Stimulated activated CD8-positive, alpha-beta memory T cell treated with anti-CD3 and anti-CD28 coated beads, Interleukin-12 subunit alpha, Interleukin-12 subunit beta, amount 100 ng/mL, for 24 hours (primary cell): Measurements from ENCODE around the gene TULP4.
"Not testable (repeated sequence)": the region's sequence is repeated elsewhere in the genome, so short reads cannot be mapped to it uniquely, and the experiment has no call there.

Experiments used
- DNase-seq: peaks from one replicate; pipeline ENCODE4 v3.0.0-alpha.2; 2020; ENCODE audit errors: extremely low read depth

Gene TULP4

GRCh38 chr6:158468666-158469065 is 156.4 kb downstream of the TULP4 start:
- no peak for DNase-seq

GRCh38 chr6:158470023-158470422 is 157.8 kb downstream of the TULP4 start:
- not testable (repeated sequence) for DNase-seq

DNA sequence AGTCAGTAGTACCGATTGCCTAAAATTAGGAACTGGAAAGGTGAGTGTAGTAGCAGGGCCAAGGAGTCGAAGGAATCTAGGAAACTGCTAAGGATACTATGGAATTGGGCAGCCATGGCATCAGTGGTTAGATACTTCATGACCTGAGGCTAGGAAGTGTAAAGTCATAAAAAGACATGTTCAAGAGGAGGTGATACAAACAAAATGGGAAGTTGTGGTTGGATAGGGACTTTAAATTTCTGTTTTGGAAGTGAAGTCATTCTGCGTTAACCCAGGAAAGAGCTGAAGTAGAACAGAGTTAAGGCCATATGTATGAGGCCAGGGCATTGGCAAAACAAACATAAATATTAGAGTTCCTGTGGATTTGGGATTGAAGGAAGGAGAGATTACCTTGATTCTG is 159.1 kb downstream of the TULP4 start:
- no peak for DNase-seq

GRCh38 chr6:158472447-158472846 is 160.2 kb downstream of the TULP4 start:
- no peak for DNase-seq

GRCh38 chr6:158474961-158475343 is 162.7 kb downstream of the TULP4 start:
- DNase-seq: no peak

GRCh38 chr6:158475344-158476302 is 163.4 kb downstream of the TULP4 start:
- no peak for DNase-seq

GRCh38 chr6:158476389-158476788 is 164.1 kb downstream of the TULP4 start:
- DNase-seq: no peak

DNA sequence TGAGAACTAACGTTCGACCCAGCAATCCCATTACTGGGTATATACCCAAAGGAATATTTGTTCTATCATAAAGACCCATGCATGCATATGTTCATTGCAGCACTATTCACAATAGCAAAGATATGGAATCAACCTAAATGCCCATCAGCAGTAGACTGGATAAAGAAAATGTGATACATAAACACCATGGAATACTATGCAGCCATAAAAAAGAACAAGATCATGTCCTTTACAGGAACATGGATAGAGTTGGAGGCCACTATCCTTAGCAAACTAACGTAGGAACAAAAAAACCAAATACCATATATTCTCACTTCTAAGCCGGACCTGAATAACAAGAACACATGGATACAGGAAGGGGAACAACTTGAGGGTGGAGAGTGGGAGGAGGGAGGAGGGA is 165.5 kb downstream of the TULP4 start:
- not testable (repeated sequence) for DNase-seq

DNA sequence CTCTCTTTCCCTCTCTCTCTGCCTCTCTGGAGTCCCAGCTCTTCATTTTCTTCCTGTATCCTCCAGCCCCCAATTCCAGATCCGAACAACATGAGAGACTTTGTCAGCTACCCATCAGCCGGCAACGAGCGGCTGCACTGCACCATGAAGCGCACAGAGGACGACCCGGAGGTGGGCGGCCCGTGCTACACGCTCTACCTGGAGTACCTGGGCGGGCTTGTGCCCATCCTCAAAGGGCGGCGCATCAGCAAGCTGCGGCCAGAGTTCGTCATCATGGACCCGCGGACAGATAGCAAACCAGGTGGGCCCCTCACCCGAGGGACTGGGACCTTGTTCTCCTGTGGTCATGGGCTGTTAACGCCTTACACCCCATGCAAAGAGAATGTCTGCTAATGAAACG is 168.7 kb downstream of the TULP4 start:
- no peak for DNase-seq

DNA sequence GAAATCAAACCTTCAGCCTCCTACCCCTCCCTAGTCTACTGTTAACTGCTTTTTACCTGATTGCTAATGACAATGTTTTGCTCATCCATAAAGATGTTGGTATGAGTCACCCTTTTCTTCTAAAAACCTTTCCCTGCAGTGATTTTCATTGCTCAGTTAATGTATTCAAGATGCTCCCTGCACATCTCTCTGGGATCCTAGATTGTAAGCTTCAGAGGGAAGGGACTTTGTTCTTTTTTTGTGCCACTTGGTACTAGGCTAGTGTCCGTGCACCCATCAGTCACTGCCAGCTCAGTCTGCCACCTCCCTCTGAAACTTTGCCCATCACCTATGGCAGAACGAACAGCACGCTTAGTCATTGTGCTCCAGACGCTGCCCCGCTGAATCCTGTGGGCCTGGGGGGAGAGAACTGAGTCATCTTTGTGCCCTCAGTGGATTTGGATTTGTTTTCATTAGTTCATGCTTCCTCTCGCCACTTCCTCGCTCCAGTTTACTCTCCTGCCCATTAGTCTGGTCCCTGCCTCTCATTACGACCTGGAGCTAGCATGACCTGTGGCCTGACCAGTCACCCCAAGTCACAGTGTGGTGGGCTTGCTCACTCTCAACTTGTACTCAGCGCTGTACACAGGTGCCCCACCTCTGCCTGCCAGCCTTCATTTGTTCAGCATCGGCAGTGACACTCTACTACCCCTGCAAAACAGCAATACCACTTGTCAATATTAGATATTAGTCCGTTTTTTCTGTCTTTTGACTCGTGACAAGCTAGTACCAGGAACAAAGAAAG is 169.6 kb downstream of the TULP4 start:
- DNase-seq: no peak

- no peak for DNase-seq
Measured at GRCh38 chr6:158485431-158485830, 173.2 kb downstream of the TULP4 start.

DNA sequence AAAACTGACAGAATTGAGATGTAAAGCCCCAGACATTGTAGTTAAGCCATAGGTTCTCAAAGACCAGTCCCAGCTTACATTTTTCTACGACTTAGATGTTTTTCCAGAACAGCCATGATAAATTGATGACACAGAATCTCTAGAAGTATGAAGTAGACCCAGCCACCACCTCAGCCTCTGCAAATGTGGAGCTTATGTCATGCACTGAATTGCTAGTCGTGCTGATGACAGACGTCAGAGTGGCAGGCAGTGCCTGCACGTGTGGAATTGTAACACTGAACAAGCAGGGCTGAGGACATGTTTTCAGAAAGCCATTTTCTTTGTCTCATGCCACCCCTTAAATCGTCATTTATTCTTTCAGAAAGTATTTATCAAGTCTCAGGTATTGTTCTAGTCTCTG is 175.2 kb downstream of the TULP4 start:
- DNase-seq: no peak

- no peak for DNase-seq
Measured at GRCh38 chr6:158488065-158488464, 175.8 kb downstream of the TULP4 start.

DNA sequence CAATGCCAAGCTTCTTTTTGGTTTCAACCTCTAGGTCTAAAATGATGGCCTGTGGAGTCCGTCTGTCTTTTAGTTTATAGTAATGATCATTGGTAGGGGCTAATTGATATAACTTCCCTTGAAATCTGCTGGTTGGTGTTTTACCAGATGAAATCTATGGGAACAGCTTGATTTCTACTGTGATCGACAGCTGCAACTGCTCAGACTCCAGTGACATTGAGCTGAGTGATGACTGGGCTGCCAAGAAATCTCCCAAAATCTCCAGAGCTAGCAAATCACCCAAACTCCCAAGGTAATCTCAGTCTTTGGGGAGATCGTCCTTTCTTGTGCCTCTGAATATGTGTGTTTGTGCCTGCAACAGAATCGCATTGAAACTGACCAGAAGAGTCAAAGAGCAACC is 177.2 kb downstream of the TULP4 start:
- DNase-seq: no peak

DNA sequence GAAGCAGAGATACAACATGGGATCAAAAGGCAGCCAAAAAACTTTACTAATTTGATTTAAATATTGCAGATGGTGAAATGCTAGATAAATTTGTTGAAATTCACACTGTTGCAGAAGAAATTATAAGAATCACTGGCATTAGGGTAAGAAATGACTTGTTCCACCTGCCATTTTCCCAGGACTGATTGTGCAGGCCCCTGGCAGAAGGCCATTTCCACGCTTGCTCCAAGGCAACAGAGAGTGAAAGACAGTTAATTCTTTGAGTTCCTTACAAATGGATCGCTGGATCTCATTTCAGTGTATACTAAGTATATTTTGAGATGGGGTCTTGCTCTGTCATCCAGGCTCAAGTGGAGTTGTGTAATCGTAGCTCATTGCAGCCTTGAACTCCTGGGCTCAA is 180.6 kb downstream of the TULP4 start:
- no peak for DNase-seq

DNA sequence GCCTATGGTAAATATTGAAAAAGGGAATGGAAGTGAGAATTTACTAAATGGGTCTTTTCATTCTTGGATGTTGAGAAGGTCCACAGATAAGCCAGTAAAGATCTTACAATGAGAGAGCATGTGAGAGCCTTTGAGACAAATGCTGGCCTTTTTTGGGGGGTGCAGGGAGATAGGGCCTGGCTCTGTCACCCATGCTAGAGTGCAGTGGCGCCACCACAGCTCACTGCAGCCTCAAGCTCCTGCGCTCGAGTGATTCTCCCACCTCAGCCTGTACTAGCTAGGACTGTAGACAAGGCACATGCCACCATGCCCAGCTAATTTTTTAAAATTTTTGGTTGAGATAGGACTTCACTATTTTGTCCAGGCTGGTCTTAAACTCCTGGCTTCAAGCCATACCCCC is 184.4 kb downstream of the TULP4 start:
- DNase-seq: no peak

DNA sequence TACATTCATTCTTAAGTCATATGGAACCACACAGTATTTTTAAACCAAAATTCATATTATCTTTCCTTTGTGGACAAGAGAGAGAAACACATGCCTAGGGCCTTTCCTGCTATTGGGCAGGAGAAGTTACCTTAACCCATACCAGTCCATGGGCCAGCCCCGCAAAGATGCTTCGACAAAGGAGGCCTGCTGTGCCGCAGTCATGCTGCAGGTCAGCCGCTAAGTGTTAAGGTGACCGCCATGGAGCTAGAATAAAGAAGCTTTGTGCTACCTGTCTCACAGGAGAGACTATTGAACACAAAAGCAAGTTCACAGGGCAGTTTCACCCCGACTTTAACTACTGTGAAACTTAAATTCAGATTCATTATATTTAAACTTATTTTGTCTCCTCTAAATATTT is 185.4 kb downstream of the TULP4 start:
- DNase-seq: no peak

GRCh38 chr6:158498362-158498761 is 186.1 kb downstream of the TULP4 start:
- no peak for DNase-seq

- no peak for DNase-seq
Measured at GRCh38 chr6:158499601-158500000, 187.3 kb downstream of the TULP4 start.

DNA sequence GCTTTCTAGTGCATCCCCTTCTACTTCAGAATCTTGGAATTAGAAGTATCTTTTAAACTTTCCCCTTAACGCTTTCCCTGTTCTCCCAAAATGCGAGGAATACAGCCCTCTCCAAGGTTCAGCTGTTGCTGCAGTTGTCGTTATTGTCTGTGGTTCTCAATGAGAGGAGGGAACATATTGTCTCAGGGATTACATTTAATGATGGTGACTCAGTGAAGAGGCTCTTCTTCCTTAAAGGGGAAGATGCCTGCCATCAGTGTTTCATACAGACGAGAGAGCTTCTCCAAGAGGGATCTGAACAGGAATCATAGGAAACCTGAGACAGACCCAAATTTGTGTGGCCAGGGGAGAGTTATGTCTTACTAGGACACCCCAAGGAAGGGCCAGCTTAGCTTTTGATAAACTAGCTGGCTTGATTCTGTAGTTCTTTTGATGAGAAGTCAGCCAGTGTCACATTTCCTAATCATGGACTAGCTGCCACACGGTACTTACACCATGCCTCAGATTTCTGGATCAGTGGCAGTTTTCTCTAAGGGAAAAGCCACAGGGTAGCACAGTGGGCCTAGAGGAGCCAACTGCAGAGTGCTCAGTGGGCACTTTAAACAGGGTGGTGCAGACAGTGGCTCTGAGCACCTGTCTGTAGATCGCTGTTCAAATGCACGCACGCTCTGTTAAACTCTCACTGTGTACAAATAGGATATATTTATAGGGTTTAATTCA is 187.9 kb downstream of the TULP4 start:
- no peak for DNase-seq

DNA sequence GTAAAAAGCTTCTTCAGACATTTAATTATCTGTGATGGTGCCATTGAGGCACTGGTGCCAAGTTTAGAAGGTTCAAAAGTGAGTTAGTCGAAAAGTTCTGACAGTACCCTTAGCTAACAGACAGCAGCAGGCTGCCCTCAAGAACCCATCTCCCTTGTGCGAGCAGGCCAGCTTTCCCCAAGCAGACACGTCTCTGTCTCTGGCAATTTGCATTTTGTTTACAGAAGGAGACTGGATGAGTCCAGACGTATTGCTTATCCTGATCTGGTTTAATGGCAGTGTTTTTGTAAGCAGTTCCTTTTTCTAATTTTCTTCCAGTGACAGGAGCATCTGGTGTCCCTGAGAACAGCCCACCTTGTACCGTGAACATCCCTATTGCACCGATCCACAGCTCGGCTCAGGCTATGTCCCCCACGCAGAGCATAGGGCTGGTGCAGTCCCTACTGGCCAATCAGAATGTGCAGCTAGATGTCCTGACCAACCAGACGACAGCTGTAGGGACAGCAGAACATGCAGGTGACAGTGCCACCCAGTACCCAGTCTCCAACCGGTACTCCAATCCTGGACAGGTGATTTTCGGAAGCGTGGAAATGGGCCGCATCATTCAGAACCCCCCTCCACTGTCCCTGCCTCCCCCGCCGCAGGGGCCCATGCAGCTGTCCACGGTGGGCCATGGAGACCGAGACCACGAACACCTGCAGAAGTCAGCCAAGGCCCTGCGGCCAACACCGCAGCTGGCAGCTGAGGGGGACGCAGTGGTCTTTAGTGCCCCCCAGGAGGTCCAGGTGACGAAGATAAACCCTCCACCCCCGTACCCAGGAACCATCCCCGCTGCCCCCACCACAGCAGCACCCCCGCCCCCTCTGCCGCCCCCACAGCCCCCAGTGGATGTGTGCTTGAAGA is 189.3 kb downstream of the TULP4 start:
- DNase-seq: no peak
